Transverse colon (tissue), 4 donors: ENCODE data around the gene CKS1B. TPM values are rescaled to one million over a fixed set of nuclear protein-coding genes. Genes with fewer than 3 reads are reported as not detected.
A peak's percentile ranks its signal among the peaks of the same experiment; 100 is the strongest.

ENCODE experiments used
- DNase-seq: peaks from one replicate; pipeline ENCODE4 v3.0.0-alpha.2; 2019
- H3K27ac ChIP-seq, 4 donors: fragments of 200-600 bp; sonication (generic); 2 replicates each; pipeline ENCODE4 v1.5.1; 2016 to 2018; ENCODE audit warnings: inconsistent platforms in 4 of 4
- H3K27me3 ChIP-seq: fragments of 200-600 bp; sonication (generic); 2 replicates; pipeline ENCODE4 v1.5.1; 2017; ENCODE audit warnings: inconsistent platforms
- H3K36me3 ChIP-seq, 4 donors: fragments of 200-600 bp; sonication (generic); 2 replicates each; pipeline ENCODE4 v1.5.1; 2017 to 2019; ENCODE audit warnings: inconsistent platforms in 4 of 4
- H3K4me1 ChIP-seq, 4 donors: fragments of 200-600 bp; sonication (generic); 2 replicates each; pipeline ENCODE4 v1.5.1; 2017 to 2020; ENCODE audit warnings: inconsistent platforms in 4 of 4
- H3K4me3 ChIP-seq, 4 donors: fragments of 200-600 bp; sonication (generic); 1 replicate in 1 of 4; 2 replicates in 3 of 4; pipeline versions ENCODE4 v1.5.1 to v1.6.1; 2017 to 2019; ENCODE audit warnings: inconsistent platforms in 4 of 4
- H3K9me3 ChIP-seq, 2 donors: fragments of 200-600 bp; sonication (generic); 2 replicates each; pipeline ENCODE4 v1.5.1; 2017 to 2019; ENCODE audit warnings: inconsistent platforms in 2 of 2
- EP300 ChIP-seq: sonication (generic); formaldehyde crosslinking; IDR thresholded peaks from one replicate; pipeline ENCODE4 v1.6.1; 2017; ENCODE audit warnings: antibody characterized with exemption, low read depth
- POLR2A ChIP-seq: fragments of 450-650 bp; IDR thresholded peaks from one replicate; pipeline ENCODE4 v1.6.1; 2016; ENCODE audit warnings: antibody characterized with exemption, mild to moderate bottlenecking, moderate library complexity
- POLR2AphosphoS5 ChIP-seq, 3 donors: sonication (generic); formaldehyde crosslinking; IDR thresholded peaks; one replicate each; pipeline ENCODE4 v1.6.1; 2016; ENCODE audit warnings: antibody characterized with exemption in 3 of 3
- WGBS, 2 donors: methylation state at CpG; one replicate each; pipeline ENCODE4 v1.1.5; 2018; ENCODE audit warnings: low coverage in 1 of 2; 5-methylcytosine and 5-hydroxymethylcytosine counted together
- in situ Hi-C, 4 donors: fragments of 200-750 bp; cut with MboI; loops; one replicate each; pipeline versions ENCODE4 v1.15.0 to v1.15.1; 2017; ENCODE audit warnings: low sequenced_read_pairs in 3 of 4, low pct_ligation_motif_present in 1 of 4, low pct_unique_long_range_greater_than_20kb in 1 of 4
- intact Hi-C: fragments of 100-400 bp; cut with DNase I; formaldehyde crosslinking; loops from one replicate; pipeline ENCODE4 v1.15.1; 2023; ENCODE audit warnings: low total_unique reads
- total RNA-seq, 4 donors: library from RNA; depleted of rRNA; stranded (reverse); fragments of >200 nt; gene quantifications; one replicate each; pipeline ENCODE4 v1.1.0, GENCODE V29; 2016
- TF ChIP-seq, protein P1 (sequence below), 5 experiments: fragments of 200-600 bp in 3 of 5; fragments of 450-650 bp in 2 of 5; sonication (generic) in 3 of 5; IDR thresholded peaks; 1 replicate in 2 of 5; 2 replicates in 3 of 5; pipeline ENCODE4 v1.5.1; 2016 to 2017; ENCODE audit warnings: antibody characterized with exemption in 5 of 5, inconsistent platforms in 3 of 5, mild to moderate bottlenecking in 2 of 5, moderate library complexity in 1 of 5

The CKS1B gene
- total RNA-seq, 4 donors from 2014 or later = 28.9 to 41.4 (median 35.2) TPM; not detected in 1

DNA sequence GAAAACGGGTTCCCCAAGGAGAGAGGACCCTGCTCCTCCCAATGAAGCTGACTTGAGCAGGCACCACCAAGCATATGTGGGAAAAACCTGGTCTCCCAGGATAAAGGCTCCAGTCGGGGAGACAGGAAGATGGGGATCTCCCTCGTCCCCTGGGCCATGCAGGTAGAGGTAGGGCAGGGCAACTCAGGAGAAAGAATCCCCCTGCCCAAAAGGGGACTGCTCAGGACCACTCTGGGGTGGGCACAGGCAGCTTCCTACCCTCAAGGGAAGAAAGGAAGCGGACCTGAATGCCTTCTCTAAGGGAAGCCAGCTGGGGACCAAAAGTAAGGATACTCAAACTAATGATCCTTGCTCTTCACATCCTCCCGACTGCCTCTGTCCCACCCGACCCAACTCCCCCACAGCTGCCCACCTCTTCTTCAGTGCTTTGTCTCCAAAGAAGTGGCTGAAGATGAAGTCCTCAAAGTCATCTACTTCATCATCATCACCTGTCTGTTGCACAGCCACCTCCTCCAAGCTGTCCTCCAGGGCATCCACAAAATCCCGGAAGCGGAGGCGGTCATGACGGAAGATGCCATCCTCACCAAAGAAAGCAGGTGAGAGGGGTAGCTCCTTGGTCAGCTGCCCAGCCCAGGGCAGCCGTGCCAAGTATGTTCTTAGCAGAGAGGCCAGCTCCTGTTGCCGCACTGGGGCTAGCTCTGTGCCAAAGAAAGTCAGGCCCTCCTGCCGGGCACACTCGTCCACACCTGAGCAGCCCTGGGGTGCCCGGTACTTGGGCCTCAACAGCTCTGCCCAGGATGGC, 29.1 kb upstream of the CKS1B start:
- H3K27me3 ChIP-seq = no peaks in the 10 kb centered on the region
- H3K27ac ChIP-seq = peak overlapping the region in 3 of 4 donors; percentile 45 to 78 (median 64)
- H3K4me3 ChIP-seq = no peak overlapping the region
- peaks cover 9 to 39% (median 23%) of the 10 kb centered on the region in 4 donors for H3K4me1 ChIP-seq
- intact Hi-C loops = no loop called here
- no peaks in the 10 kb centered on the region for H3K9me3 ChIP-seq
- in situ Hi-C loops = no loop called here
- TF ChIP-seq, protein P1, sequence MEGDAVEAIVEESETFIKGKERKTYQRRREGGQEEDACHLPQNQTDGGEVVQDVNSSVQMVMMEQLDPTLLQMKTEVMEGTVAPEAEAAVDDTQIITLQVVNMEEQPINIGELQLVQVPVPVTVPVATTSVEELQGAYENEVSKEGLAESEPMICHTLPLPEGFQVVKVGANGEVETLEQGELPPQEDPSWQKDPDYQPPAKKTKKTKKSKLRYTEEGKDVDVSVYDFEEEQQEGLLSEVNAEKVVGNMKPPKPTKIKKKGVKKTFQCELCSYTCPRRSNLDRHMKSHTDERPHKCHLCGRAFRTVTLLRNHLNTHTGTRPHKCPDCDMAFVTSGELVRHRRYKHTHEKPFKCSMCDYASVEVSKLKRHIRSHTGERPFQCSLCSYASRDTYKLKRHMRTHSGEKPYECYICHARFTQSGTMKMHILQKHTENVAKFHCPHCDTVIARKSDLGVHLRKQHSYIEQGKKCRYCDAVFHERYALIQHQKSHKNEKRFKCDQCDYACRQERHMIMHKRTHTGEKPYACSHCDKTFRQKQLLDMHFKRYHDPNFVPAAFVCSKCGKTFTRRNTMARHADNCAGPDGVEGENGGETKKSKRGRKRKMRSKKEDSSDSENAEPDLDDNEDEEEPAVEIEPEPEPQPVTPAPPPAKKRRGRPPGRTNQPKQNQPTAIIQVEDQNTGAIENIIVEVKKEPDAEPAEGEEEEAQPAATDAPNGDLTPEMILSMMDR (IDR thresholded peaks at IDR 0.05) = no peak
- TF ChIP-seq POLR2AphosphoS5 (IDR thresholded peaks at IDR 0.05) = no peak
- peaks cover 0 to 10% (median 3%) of the 10 kb centered on the region in 4 donors for H3K36me3 ChIP-seq
- no peak for DNase-seq
- 54 to 82% methylated on average over 2 to 15 of the region's 15 CpGs for WGBS, 2 donors

DNA sequence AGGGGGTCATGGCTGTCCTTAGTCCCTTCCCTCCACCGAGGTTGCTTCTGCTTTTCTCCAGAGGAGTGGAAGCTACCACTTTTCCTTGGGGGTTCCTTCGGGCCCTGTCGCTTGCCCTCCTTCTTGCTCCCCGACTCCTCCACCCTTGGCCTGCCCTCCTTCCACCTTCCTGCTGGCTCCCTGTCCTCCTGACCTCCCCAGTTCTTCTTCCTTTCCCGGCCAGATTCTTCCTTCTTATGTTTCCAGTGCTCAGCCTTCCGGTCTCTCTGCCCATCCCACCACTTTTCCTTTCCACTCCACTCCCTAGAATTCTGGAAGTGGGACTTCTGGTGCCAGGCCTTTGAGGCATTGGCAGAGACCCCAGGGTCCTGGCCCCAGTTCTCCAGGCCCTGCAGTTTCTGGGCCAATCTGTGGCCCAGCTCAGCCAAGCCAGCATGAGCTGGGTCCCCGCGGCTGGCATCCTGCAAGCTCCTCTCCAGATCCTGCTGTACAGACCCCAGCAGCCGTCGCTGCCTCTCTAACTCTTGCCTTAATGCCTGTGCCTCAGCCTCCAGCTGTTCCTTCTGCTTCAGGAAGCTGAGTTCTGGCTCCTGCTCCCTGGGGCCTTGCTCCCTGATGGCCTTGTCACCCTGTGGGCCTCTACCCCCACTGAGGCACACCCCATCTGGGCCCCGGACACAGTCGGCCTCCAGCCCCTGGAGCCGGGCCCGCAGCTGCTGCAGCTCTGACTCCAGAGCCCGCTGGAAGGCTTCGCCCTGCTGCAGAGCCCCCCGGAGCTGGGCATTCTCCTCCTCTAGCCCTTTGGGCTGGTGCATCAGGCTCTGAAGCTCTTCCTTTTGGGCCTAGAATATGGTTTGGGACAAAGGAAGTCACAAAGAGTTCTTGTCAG, 28.3 kb upstream of the CKS1B start:
- Histone ChIP-seq H3K36me3 (peaks cover 0 to 10% (median 4%) of the 10 kb centered on the region in 4 donors), H3K27me3 (no peaks in the 10 kb centered on the region), H3K4me1 (peaks cover 9 to 36% (median 22%) of the 10 kb centered on the region in 4 donors), H3K9me3 (no peaks in the 10 kb centered on the region), H3K4me3 (no peak overlapping the region), H3K27ac (no peak overlapping the region)
- no peak for TF ChIP-seq EP300
- no peak for TF ChIP-seq POLR2AphosphoS5 (IDR thresholded peaks at IDR 0.05)
- TF ChIP-seq POLR2A = no peak
- TF ChIP-seq, protein P1 (IDR thresholded peaks at IDR 0.05) = no peak
- no peak for DNase-seq
- intact Hi-C loops = no loop called here
- in situ Hi-C loops = no loop called here
- 82 to 83% methylated on average over 9 to 17 of the region's 17 CpGs for WGBS, 2 donors

DNA sequence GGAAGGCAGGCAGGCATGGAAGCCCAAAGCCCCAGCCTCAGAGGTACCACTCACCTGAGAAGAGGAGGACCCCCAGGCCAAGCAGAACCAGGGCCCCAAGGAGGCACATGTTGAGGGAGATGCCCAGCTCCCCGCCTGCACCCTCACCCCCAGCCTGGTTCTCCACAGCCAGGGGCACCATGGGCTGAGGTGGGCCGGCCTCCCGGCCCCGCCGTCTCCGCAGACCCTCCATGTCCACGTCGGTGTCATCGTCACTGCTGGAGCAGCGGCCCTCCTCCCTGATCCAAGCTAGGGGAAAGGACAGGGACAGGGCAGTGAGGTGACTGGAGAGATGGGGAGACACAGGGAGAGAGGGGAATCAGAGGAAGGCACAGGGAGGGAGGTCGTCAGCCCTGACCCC, 26.4 kb upstream of the CKS1B start:
- H3K27ac ChIP-seq = no peak overlapping the region
- no peaks in the 10 kb centered on the region for H3K9me3 ChIP-seq
- H3K36me3 ChIP-seq = peaks cover 0 to 10% (median 5%) of the 10 kb centered on the region in 4 donors
- H3K27me3 ChIP-seq = no peaks in the 10 kb centered on the region
- TF ChIP-seq POLR2A = no peak
- TF ChIP-seq, protein P1 (IDR thresholded peaks at IDR 0.05) = no peak
- no peak for TF ChIP-seq POLR2AphosphoS5 (IDR thresholded peaks at IDR 0.05)
- no peak for TF ChIP-seq EP300
- 90 to 91% methylated on average over 3 to 11 of the region's 11 CpGs for WGBS, 2 donors
- H3K4me3 ChIP-seq = no peak overlapping the region
- DNase-seq = no peak
- intact Hi-C loops (no loop called here), in situ Hi-C loops (no loop called here)
- H3K4me1 ChIP-seq = peaks cover 3 to 34% (median 14%) of the 10 kb centered on the region in 4 donors
